Stomach (tissue), 9 donors: ENCODE data around the gene ASTN2. TPM values are rescaled to one million over a fixed set of nuclear protein-coding genes. Genes with fewer than 3 reads are reported as not detected.

Source experiments
- DNase-seq, 2 donors: peaks; one replicate each; pipeline versions ENCODE4 v3.0.0 to v3.0.0-alpha.2; 2013 to 2019
- H3K27ac ChIP-seq, 5 donors: fragments of 200-600 bp in 4 of 5; sonication (generic) in 4 of 5; one replicate each; pipeline ENCODE4 v1.5.1; 2013 to 2019; ENCODE audit warnings: mild to moderate bottlenecking in 1 of 5, moderate library complexity in 1 of 5
- H3K27me3 ChIP-seq, 3 donors: fragments of 200-600 bp; sonication (generic); one replicate each; pipeline ENCODE4 v1.5.1; 2017 to 2019; ENCODE audit warnings: mixed run types in 1 of 3
- H3K36me3 ChIP-seq, 4 donors: fragments of 200-600 bp; sonication (generic); 1 replicate in 3 of 4; 2 replicates in 1 of 4; pipeline ENCODE4 v1.5.1; 2016 to 2019
- H3K4me1 ChIP-seq, 4 donors: fragments of 200-600 bp; sonication (generic); one replicate each; pipeline ENCODE4 v1.5.1; 2016 to 2019
- H3K4me3 ChIP-seq, 4 donors: fragments of 200-600 bp; sonication (generic) in 3 of 4; one replicate each; pipeline ENCODE4 v1.5.1; 2016 to 2019; ENCODE audit warnings: mild to moderate bottlenecking in 1 of 4
- H3K9me3 ChIP-seq, 4 donors: fragments of 200-600 bp; sonication (generic); one replicate each; pipeline ENCODE4 v1.5.1; 2016 to 2019
- CTCF ChIP-seq, 7 experiments: fragments of 450-650 bp in 4 of 7; fragments of 200-600 bp in 3 of 7; sonication (generic) in 3 of 7; IDR thresholded peaks; one replicate each; pipeline ENCODE4 v1.5.1; 2016 to 2019; ENCODE audit warnings: antibody characterized with exemption in 7 of 7, control low read depth in 2 of 7, mild to moderate bottlenecking in 1 of 7
- EP300 ChIP-seq: sonication (generic); formaldehyde crosslinking; IDR thresholded peaks from one replicate; pipeline ENCODE4 v1.6.1; 2017; ENCODE audit warnings: antibody characterized with exemption
- POLR2A ChIP-seq, 4 donors: fragments of 450-650 bp; IDR thresholded peaks; one replicate each; pipeline ENCODE4 v1.6.1; 2016; ENCODE audit warnings: antibody characterized with exemption in 4 of 4, control low read depth in 2 of 4, mild to moderate bottlenecking in 1 of 4, moderate library complexity in 1 of 4
- POLR2AphosphoS5 ChIP-seq, 3 donors: sonication (generic); formaldehyde crosslinking; IDR thresholded peaks; one replicate each; pipeline ENCODE4 v1.6.1; 2016; ENCODE audit warnings: antibody characterized with exemption in 3 of 3
- WGBS, 5 donors: extraction: QIAGEN DNeasy Blood & Tissue Kit in 3 of 5; methylation state at CpG; one replicate each; pipeline versions ENCODE4 v1.1.5 to v1.1.7; 2013 to 2018; 5-methylcytosine and 5-hydroxymethylcytosine counted together
- intact Hi-C: fragments of 100-400 bp; cut with DNase I; formaldehyde crosslinking; loops from one replicate; pipeline ENCODE4 v1.15.1; 2023; ENCODE audit warnings: low total_unique reads
- polyA plus RNA-seq, 3 donors: library from polyadenylated mRNA; stranded (reverse); fragments of 200-250 nt; gene quantifications; one replicate each; pipeline ENCODE4 v1.2.3, GENCODE V29; 2013
- total RNA-seq, 5 donors: library from RNA; depleted of rRNA; stranded (reverse); fragments of >200 nt; gene quantifications; one replicate each; pipeline versions ENCODE4 v1.1.0 to v1.2.3, GENCODE V29; 2014 to 2016
- donor health status: healthy with polysubstance abuse.
- donor health status: Bipolar disorder and iron deficiency.
- donor health status: healthy.

ASTN2 gene
- total and polyA plus RNA-seq, 8 donors = 2.1 to 22.3 (median 4.2) TPM; not detected in 1

- DNase-seq = no peak
- no peaks in the 10 kb centered on the region for H3K9me3 ChIP-seq
- TF ChIP-seq EP300 (no peak), CTCF (IDR thresholded peaks at IDR 0.05) (no peak), POLR2AphosphoS5 (IDR thresholded peaks at IDR 0.05) (no peak), POLR2A (IDR thresholded peaks at IDR 0.05) (no peak)
- H3K27me3 ChIP-seq = no peaks in the 10 kb centered on the region
- H3K4me1 ChIP-seq = no peaks in the 10 kb centered on the region
- no peak overlapping the region for H3K27ac ChIP-seq
- no peaks in the 10 kb centered on the region for H3K36me3 ChIP-seq
- intact Hi-C loops = no loop called here
- WGBS, 5 donors = 71 to 93% (median 86%) methylated on average over 2 of the region's 2 CpGs
- no peak overlapping the region for H3K4me3 ChIP-seq
Measured at GRCh38 chr9:116816484-116816883, 598.4 kb downstream of the ASTN2 start.

GRCh38 chr9:116815835-116816234 lies 599.0 kb downstream of the ASTN2 start:
- intact Hi-C loops = no loop called here
- Histone ChIP-seq H3K4me3 (no peak overlapping the region), H3K36me3 (no peaks in the 10 kb centered on the region), H3K27ac (no peak overlapping the region), H3K9me3 (no peaks in the 10 kb centered on the region), H3K27me3 (no peaks in the 10 kb centered on the region), H3K4me1 (no peaks in the 10 kb centered on the region)
- no peak for TF ChIP-seq CTCF (IDR thresholded peaks at IDR 0.05)
- TF ChIP-seq POLR2A (IDR thresholded peaks at IDR 0.05) = no peak
- no peak for TF ChIP-seq EP300
- TF ChIP-seq POLR2AphosphoS5 (IDR thresholded peaks at IDR 0.05) = no peak
- DNase-seq = no peak
- 76 to 93% (median 92%) methylated on average over 1 of the region's 1 CpG for WGBS, 5 donors

GRCh38 chr9:116813031-116813300 lies 601.9 kb downstream of the ASTN2 start:
- no peak for TF ChIP-seq EP300
- no peak for TF ChIP-seq POLR2AphosphoS5 (IDR thresholded peaks at IDR 0.05)
- no peak for TF ChIP-seq CTCF (IDR thresholded peaks at IDR 0.05)
- no peak for TF ChIP-seq POLR2A (IDR thresholded peaks at IDR 0.05)
- intact Hi-C loops = no loop called here
- Histone ChIP-seq H3K27ac (no peak overlapping the region), H3K36me3 (no peaks in the 10 kb centered on the region), H3K27me3 (no peaks in the 10 kb centered on the region), H3K9me3 (no peaks in the 10 kb centered on the region), H3K4me3 (no peak overlapping the region), H3K4me1 (no peaks in the 10 kb centered on the region)
- 53 to 84% (median 72%) methylated on average over 1 of the region's 1 CpG for WGBS, 5 donors
- no peak for DNase-seq

- H3K4me1 ChIP-seq = no peaks in the 10 kb centered on the region
- no peak overlapping the region for H3K27ac ChIP-seq
- TF ChIP-seq EP300 (no peak), POLR2AphosphoS5 (IDR thresholded peaks at IDR 0.05) (no peak), POLR2A (IDR thresholded peaks at IDR 0.05) (no peak), CTCF (IDR thresholded peaks at IDR 0.05) (no peak)
- WGBS, 5 donors = 64 to 74% (median 71%) methylated on average over 7 of the region's 7 CpGs
- intact Hi-C loops = no loop called here
- no peaks in the 10 kb centered on the region for H3K36me3 ChIP-seq
- H3K4me3 ChIP-seq = no peak overlapping the region
- DNase-seq = no peak
- no peaks in the 10 kb centered on the region for H3K27me3 ChIP-seq
- no peaks in the 10 kb centered on the region for H3K9me3 ChIP-seq
Measured at GRCh38 chr9:116812231-116813030, 602.4 kb downstream of the ASTN2 start.
